Measurements from ENCODE around the gene PLCG1.

PLCG1 gene

DNA sequence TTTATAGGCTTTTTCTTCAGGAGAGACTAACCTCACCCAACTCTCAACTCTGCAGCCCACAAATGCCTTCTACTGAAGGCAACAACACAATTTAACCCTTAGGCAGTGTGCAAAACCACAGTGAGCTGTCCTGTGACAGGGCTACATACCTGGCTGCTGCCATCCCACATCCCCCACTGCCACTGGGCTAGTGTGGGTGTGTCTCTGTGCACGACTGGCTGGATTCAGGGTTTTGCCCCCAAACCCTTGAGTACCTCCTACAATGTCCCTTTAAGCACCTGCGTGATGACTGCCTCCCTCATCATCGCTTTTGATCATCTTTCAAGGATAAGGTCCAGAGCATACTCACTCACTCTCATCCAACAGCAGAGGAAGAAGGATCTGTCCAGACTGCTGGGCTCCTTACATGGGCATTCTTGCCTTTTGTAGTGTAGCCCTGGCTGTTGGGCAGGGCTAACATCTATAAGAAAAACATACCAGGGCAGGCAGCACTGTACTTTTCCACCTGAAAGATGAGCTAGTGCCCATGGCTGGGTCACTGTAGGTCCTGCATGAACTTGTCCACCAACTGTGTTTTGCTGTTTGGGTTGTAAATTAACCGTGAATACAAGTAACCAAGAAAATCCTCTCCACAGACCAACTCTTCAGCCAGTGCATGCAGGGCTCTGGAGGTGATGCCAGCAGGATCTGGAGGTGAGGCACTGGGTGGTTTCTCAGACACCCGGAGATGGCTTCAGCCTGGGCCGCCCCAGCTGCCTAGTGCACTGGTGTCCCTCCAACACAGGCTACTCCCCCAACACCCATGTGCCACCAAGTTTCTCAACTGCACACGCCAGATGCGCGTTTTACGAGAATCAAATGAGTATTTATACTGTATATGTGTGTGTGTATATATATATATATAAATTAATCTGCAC, 45.2 kb downstream of the PLCG1 start:
- TF ChIP-seq, protein P1, sequence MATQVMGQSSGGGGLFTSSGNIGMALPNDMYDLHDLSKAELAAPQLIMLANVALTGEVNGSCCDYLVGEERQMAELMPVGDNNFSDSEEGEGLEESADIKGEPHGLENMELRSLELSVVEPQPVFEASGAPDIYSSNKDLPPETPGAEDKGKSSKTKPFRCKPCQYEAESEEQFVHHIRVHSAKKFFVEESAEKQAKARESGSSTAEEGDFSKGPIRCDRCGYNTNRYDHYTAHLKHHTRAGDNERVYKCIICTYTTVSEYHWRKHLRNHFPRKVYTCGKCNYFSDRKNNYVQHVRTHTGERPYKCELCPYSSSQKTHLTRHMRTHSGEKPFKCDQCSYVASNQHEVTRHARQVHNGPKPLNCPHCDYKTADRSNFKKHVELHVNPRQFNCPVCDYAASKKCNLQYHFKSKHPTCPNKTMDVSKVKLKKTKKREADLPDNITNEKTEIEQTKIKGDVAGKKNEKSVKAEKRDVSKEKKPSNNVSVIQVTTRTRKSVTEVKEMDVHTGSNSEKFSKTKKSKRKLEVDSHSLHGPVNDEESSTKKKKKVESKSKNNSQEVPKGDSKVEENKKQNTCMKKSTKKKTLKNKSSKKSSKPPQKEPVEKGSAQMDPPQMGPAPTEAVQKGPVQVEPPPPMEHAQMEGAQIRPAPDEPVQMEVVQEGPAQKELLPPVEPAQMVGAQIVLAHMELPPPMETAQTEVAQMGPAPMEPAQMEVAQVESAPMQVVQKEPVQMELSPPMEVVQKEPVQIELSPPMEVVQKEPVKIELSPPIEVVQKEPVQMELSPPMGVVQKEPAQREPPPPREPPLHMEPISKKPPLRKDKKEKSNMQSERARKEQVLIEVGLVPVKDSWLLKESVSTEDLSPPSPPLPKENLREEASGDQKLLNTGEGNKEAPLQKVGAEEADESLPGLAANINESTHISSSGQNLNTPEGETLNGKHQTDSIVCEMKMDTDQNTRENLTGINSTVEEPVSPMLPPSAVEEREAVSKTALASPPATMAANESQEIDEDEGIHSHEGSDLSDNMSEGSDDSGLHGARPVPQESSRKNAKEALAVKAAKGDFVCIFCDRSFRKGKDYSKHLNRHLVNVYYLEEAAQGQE (IDR thresholded peaks at IDR 0.05; ENCODE audit: insufficient read depth in 1 of 2, low read depth in 2 of 2, low read length in 2 of 2): no peak
- TF ChIP-seq TAF1 (IDR thresholded peaks at IDR 0.05; ENCODE audit: borderline replicate concordance, insufficient read depth, low read length) (no peak), POLR2AphosphoS5 (IDR thresholded peaks at IDR 0.05; ENCODE audit: low read depth, low read length) (no peak), FOXP2 (optimal IDR thresholded peaks at IDR 0.05; ENCODE audit: borderline replicate concordance, extremely low read depth, extremely low read length, insufficient read depth) (no peak), SIN3A (IDR thresholded peaks at IDR 0.05; ENCODE audit: borderline replicate concordance, insufficient read depth, low read length) (no peak)

DNA sequence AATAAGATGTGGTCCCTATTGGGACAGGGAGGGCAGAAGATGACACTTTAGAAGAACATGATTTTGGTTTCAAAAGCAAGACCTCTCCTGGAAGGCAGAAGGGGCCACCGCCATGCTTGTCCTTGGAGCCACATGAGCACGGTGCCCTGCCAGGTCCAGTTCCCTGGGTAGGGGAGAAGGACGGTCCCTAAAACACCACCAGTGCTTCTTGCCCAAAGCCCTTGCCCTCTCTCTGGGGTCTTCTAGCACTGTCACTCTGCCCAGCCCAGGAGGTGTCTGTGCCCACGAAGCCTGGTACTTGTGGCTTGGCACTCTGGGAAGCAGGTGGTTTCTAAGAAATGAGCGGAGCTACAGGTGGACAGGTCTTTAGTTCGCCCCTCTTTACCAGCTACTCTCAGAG, 46.0 kb downstream of the PLCG1 start:
- no peak for TF ChIP-seq POLR2AphosphoS5 (IDR thresholded peaks at IDR 0.05; ENCODE audit: low read depth, low read length)
- TF ChIP-seq, protein P1 (IDR thresholded peaks at IDR 0.05; ENCODE audit: insufficient read depth in 1 of 2, low read depth in 2 of 2, low read length in 2 of 2): no peak
- TF ChIP-seq SIN3A (IDR thresholded peaks at IDR 0.05; ENCODE audit: borderline replicate concordance, insufficient read depth, low read length): no peak
- TF ChIP-seq TAF1 (IDR thresholded peaks at IDR 0.05; ENCODE audit: borderline replicate concordance, insufficient read depth, low read length): no peak
- TF ChIP-seq FOXP2 (optimal IDR thresholded peaks at IDR 0.05; ENCODE audit: borderline replicate concordance, extremely low read depth, extremely low read length, insufficient read depth): no peak

GRCh38 chr20:41183831-41184230, 46.5 kb downstream of the PLCG1 start:
- no peak for TF ChIP-seq SIN3A (IDR thresholded peaks at IDR 0.05; ENCODE audit: borderline replicate concordance, insufficient read depth, low read length)
- no peak for TF ChIP-seq POLR2AphosphoS5 (IDR thresholded peaks at IDR 0.05; ENCODE audit: low read depth, low read length)
- TF ChIP-seq FOXP2 (optimal IDR thresholded peaks at IDR 0.05; ENCODE audit: borderline replicate concordance, extremely low read depth, extremely low read length, insufficient read depth): no peak
- TF ChIP-seq TAF1 (IDR thresholded peaks at IDR 0.05; ENCODE audit: borderline replicate concordance, insufficient read depth, low read length): no peak
- TF ChIP-seq, protein P1 (IDR thresholded peaks at IDR 0.05; ENCODE audit: insufficient read depth in 1 of 2, low read depth in 2 of 2, low read length in 2 of 2): no peak

DNA sequence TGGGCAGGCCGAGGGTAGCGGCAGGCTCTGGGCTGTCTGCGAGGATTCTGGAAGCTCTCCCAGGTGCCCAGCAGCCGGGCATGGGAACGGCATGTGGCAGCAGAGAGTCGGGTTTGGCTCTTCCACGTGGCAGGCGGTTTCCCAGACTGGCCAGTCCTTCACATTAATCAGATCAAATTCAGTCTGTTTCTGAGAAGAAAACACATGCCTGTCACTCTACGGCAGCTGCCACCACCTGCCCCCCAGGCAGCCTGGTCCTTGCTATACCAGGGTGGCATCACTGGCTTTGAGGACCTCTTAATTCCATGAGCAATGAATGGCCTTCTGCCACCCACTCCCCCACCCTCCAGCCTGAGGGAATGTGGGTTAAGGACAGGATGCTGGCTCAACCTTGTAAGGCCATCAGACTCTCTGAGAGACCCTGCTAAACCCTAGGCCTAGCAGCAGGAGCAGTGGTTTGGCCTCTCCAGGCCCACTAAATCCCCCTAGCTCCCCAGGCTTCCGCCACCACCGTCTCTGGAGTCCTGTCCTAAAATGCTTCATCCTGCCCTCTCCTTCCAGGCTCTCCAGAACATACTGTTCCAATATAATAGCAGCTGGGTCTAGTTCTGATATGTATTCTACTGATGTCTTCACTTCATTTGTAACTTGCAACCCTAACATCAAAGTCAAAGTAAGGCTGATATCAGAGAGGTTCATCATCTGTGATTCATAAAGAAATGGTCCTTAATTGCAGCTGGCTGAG, 47.8 kb downstream of the PLCG1 start:
- no peak for TF ChIP-seq TAF1 (IDR thresholded peaks at IDR 0.05; ENCODE audit: borderline replicate concordance, insufficient read depth, low read length)
- no peak for TF ChIP-seq SIN3A (IDR thresholded peaks at IDR 0.05; ENCODE audit: borderline replicate concordance, insufficient read depth, low read length)
- no peak for TF ChIP-seq POLR2AphosphoS5 (IDR thresholded peaks at IDR 0.05; ENCODE audit: low read depth, low read length)
- TF ChIP-seq, protein P1 (IDR thresholded peaks at IDR 0.05; ENCODE audit: insufficient read depth in 1 of 2, low read depth in 2 of 2, low read length in 2 of 2): no peak
